Loucy (cell line): Measurements from ENCODE around the gene GPRIN1.

Experiments
- H2AFZ ChIP-seq: fragments of 200-600 bp; sonication (generic); 2 replicates; pipeline ENCODE4 v1.6.0; 2016; ENCODE audit warnings: antibody characterized with exemption, mild to moderate bottlenecking, low read length, moderate library complexity
- H3F3A ChIP-seq: fragments of 200-600 bp; 2 replicates; pipeline ENCODE4 v1.6.0; 2016; ENCODE audit warnings: antibody characterized with exemption, low read depth, mild to moderate bottlenecking
- H3K27me3 ChIP-seq: fragments of 200-600 bp; sonication (generic); 2 replicates; pipeline ENCODE4 v1.6.1; 2014; ENCODE audit warnings: low read length, mild to moderate bottlenecking; ENCODE audit not compliant: insufficient read depth, poor library complexity, severe bottlenecking
- H3K36me3 ChIP-seq: fragments of 200-600 bp; sonication (generic); 2 replicates; pipeline ENCODE4 v1.6.1; 2016; ENCODE audit warnings: low read length; ENCODE audit not compliant: insufficient read depth
- H3K4me1 ChIP-seq: fragments of 200-600 bp; sonication (generic); 2 replicates; pipeline ENCODE4 v1.5.1; 2014; ENCODE audit warnings: low read length, mild to moderate bottlenecking; ENCODE audit not compliant: insufficient read depth, poor library complexity, severe bottlenecking
- H3K4me2 ChIP-seq: fragments of 200-600 bp; sonication (generic); 2 replicates; pipeline ENCODE4 v1.6.0; 2014; ENCODE audit warnings: antibody characterized with exemption, low read length, low read depth, mild to moderate bottlenecking; ENCODE audit not compliant: poor library complexity, severe bottlenecking
- H3K4me3 ChIP-seq: fragments of 200-600 bp; sonication (generic); 2 replicates; pipeline ENCODE4 v1.5.1; 2014; ENCODE audit warnings: low read length, mild to moderate bottlenecking, mixed read lengths; ENCODE audit not compliant: poor library complexity, severe bottlenecking
- H3K79me2 ChIP-seq: fragments of 200-600 bp; sonication (generic); 2 replicates; pipeline ENCODE4 v1.6.1; 2014; ENCODE audit warnings: low read length; ENCODE audit not compliant: insufficient read depth
- H3K9ac ChIP-seq: fragments of 200-600 bp; sonication (generic); 2 replicates; pipeline ENCODE4 v1.6.0; 2014; ENCODE audit warnings: mild to moderate bottlenecking, low read depth, low read length, moderate library complexity; ENCODE audit not compliant: poor library complexity, severe bottlenecking
- H3K9me2 ChIP-seq: fragments of 200-600 bp; sonication (generic); replicated peaks from 2 replicates; pipeline ENCODE4 v1.6.1; 2016; ENCODE audit warnings: low read depth, low read length, mixed read lengths
- H3K9me3 ChIP-seq: fragments of 200-600 bp; sonication (generic); 2 replicates; pipeline ENCODE4 v1.6.1; 2014; ENCODE audit warnings: mild to moderate bottlenecking, antibody characterized with exemption, low read length, low read depth; ENCODE audit not compliant: insufficient read depth
- H4K20me1 ChIP-seq: fragments of 200-600 bp; sonication (generic); 2 replicates; pipeline ENCODE4 v1.6.0; 2014; ENCODE audit warnings: antibody characterized with exemption, low read length, mild to moderate bottlenecking; ENCODE audit not compliant: insufficient read depth, poor library complexity, severe bottlenecking
- CTCF ChIP-seq: fragments of 200-600 bp; sonication (generic); conservative IDR thresholded peaks from 2 replicates; pipeline ENCODE4 v1.5.1; 2014; ENCODE audit warnings: mild to moderate bottlenecking, antibody characterized with exemption, low read length
- EZH2phosphoT487 ChIP-seq: fragments of 200-600 bp; IDR thresholded peaks from 2 replicates; pipeline ENCODE4 v1.6.1; 2018; ENCODE audit warnings: antibody characterized with exemption, mild to moderate bottlenecking, moderate library complexity, borderline replicate concordance

Gene GPRIN1

DNA sequence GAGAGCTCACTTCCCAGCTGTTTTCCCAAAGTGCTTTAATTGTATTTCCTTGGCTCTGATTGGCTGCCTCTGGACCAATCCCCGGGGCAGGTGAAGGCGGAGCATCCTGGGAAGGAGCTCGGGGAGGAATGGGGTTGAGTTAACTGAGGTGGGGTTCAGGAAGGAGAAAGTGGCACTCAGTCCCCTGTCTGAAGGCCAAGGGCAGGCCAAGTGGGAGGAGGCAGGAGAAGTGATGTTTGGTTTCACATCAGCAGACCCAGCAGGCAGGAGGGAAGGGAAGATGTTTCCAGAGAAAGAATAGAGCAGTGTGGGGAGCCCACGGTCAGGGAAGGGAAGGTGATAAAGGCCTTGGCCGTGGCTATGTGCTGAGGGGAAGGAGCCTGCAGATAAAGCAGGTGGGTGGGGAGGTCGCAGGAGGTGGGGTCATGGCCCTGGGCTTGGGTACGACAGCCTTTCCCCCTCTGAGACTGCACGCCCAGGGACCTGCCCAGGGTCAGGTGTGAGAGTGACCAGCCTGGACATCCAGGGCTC lies 40.5 kb upstream of the GPRIN1 start:
- Histone ChIP-seq H3K36me3 (no peaks in the 10 kb centered on the region), H3K9me3 (no peaks in the 10 kb centered on the region), H3K27me3 (no peaks in the 10 kb centered on the region), H3K9ac (no peak overlapping the region), H3K4me1 (peaks cover 12% of the 10 kb centered on the region), H4K20me1 (no peaks in the 10 kb centered on the region), H3K4me2 (no peak overlapping the region), H2AFZ (no peak overlapping the region), H3K4me3 (no peak overlapping the region), H3F3A (no peaks in the 10 kb centered on the region), H3K9me2 (no peaks in the 10 kb centered on the region), H3K79me2 (peaks cover 7% of the 10 kb centered on the region; the same call in 1 of the 2 replicates)
- TF ChIP-seq EZH2phosphoT487 (no peak), CTCF (no peak)

DNA sequence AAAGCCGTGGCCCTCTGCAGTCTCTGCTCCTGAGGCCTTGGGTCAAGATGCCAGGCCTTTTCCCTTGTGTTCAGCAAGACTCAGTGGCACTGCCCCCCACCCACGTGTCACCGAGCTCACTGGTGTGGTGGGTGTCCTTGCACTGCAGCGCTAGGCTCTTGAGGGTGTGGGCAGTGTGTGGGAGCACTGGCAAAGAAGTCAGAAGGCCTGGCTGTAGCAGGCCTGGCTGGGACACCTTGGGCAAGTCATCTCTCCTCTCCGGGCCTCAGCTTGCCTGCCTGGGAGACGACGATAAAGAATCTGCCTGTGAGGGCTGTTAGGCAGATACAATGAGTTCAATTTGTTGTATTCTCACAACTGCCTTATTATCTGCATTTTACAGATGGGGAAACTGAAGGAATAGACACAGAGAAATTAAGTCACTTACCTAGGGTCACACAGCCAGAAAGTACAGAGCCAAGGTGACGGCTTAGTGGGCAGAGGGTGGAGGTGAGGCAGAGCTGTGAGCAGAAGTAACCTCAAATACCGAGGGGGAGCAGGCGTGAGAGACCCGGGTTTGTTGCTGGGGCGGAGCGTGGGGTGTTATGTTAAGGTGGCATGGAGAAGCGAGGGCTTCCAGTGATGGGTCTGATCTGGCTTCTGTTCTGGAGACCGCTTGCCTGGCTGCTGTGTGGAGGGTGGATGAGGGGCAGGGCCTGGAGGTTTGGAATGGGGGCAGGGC lies 38.7 kb upstream of the GPRIN1 start:
- H3K36me3 ChIP-seq = no peaks in the 10 kb centered on the region
- H3K27me3 ChIP-seq = no peaks in the 10 kb centered on the region
- no peaks in the 10 kb centered on the region for H3F3A ChIP-seq
- peaks cover 7% of the 10 kb centered on the region; the same call in 1 of the 2 replicates for H3K79me2 ChIP-seq
- peaks cover 12% of the 10 kb centered on the region for H3K4me1 ChIP-seq
- peak overlapping the region; percentile 86 for H3K4me3 ChIP-seq
- H3K4me2 ChIP-seq = peak overlapping the region; percentile 79
- peak overlapping the region; percentile 80 for H3K9ac ChIP-seq
- H3K9me2 ChIP-seq = no peaks in the 10 kb centered on the region
- H3K9me3 ChIP-seq = no peaks in the 10 kb centered on the region
- no peak overlapping the region for H2AFZ ChIP-seq
- TF ChIP-seq EZH2phosphoT487 (no peak), CTCF (no peak)
- H4K20me1 ChIP-seq = no peaks in the 10 kb centered on the region

DNA sequence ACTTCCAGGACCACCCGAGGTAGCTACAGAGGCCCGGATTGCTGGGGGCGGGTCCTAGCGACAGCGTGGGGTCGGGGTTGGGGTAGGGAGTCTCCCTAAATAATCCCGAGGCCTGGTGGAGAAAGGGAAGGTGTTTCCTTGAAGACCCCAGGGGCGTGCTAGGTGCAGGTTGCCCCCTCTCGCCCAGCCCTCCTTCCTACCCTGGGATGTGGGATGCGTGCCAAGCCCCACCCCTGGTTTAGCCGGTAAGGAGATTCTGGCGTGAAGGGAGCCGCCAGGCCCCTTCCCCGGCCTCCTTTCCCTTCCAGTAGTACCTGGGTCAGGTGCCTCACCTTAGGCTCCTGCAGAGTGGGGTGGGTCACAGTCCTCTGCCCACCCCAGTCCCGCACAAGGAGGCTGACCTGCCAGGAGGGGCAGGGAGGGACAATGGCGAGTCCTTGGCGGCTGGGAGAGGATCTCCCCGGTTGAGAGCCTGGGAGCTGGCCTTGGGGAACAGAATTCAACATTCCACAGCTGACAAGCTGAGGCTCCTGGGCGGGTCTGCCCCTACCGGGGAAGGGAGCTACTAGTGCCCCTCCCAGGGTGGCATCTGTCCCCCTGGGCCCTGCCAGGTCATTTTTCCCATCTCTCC lies 38.0 kb upstream of the GPRIN1 start:
- Histone ChIP-seq H4K20me1 (no peaks in the 10 kb centered on the region), H3K27me3 (no peaks in the 10 kb centered on the region), H3F3A (no peaks in the 10 kb centered on the region), H3K79me2 (peaks cover 7% of the 10 kb centered on the region; the same call in 1 of the 2 replicates), H3K4me1 (peaks cover 12% of the 10 kb centered on the region), H3K4me2 (peak overlapping the region; percentile 79), H3K9me2 (no peaks in the 10 kb centered on the region), H2AFZ (peak overlapping the region; percentile 86), H3K9me3 (no peaks in the 10 kb centered on the region), H3K4me3 (peak overlapping the region; percentile 86), H3K36me3 (no peaks in the 10 kb centered on the region), H3K9ac (peak overlapping the region; percentile 80)
- TF ChIP-seq EZH2phosphoT487 (no peak), CTCF (no peak)
